Iris pigment epithelial cell (primary cell): ENCODE results near the gene CYTH1.
A peak's percentile ranks its signal among the peaks of the same experiment; 100 is the strongest.
"Not testable (repeated sequence)": the region's sequence is repeated elsewhere in the genome, so short reads cannot be mapped to it uniquely, and the experiment has no call there.

Source experiments
- DNase-seq: peaks from one replicate; pipeline ENCODE4 v3.0.0-alpha.2; 2011; ENCODE audit warnings: low read depth

CYTH1 gene

DNA sequence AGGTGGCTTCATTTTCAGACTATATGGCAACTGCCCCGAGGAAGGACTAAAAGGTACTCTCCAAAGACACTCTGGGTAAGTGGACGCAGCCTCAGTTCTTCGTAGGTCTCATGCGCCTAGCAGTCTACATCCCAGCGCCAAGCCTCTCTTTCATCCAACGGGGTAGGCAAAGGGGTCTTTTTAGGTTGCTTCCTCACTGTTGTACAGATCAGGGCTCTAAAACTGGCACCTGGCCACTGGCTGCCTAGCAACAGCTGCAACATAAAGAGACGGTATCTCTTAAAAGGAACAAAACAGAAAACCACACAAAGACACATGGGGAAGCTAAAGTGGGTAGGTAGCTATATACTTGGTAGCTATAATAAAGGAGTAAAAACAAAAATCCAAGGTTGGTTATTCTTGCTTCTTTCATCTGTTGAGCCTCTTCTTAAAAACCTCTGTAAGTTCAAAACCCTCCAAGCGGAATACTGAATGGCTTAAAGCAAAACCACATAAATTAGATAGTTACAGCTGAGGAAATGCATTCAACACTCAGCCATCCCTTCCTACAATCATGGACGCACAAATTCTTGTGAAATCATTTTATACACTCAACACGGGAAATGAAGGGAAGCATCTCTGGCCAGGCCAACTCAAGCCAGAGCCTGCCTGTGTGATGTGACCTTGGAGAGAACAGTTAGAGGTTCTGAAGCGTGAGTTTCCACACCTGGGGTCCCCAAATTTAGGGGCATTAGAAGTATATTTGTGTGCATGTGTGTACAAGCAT, 22.7 kb downstream of the CYTH1 start:
- peak; percentile 83 for DNase-seq

DNA sequence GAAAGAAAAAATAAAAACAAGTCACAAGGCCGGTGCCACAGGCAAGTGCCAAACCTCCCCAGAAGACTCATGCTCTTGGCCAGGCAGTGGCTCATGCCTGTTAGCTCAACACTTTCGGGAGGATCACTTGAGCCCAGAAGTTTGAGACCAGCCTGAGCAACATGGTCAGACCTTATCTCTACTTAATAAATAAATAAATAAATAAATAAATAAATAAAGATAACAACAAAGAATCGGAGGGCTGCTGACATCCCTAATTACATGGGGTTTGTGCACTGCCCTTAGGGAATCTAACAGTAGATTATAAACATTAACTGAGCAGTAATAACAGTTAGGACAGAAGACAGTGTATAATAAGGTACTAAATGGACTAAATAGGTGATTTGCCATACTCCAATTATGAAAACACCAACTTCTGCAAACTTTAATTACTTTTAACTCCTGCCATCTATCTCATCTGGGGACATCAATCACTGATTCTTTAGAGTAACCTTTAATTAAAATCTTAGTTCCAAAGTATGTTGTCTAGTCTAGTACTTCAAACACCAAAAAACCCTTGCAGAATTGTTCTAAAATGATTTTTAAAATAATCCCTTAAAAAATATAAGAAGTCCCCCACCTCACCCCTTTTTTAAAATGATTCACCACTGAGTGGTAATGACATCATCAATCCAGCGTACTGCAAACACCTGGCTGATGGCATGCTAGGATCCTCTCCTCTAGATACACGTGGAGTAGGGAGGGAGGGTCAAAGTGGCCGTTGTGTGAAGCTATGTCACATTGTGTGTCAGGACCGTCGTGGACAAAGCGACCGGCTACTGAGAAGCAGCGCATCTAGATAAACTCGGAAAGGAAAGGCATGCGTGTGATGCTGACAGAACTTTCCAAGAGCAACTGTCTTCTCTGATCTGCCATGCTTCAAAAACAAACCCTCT, 28.5 kb downstream of the CYTH1 start:
- DNase-seq: no peak

GRCh38 chr17:78751447-78752161, 30.5 kb downstream of the CYTH1 start:
- no peak for DNase-seq

- DNase-seq: not testable (repeated sequence)
These were observed 31.1 kb downstream of the CYTH1 start for GRCh38 chr17:78751000-78751399.

- peak; percentile 39 for DNase-seq
These were observed 33.2 kb downstream of the CYTH1 start for GRCh38 chr17:78748730-78749317.

GRCh38 chr17:78748048-78748729, 33.9 kb downstream of the CYTH1 start:
- no peak for DNase-seq

DNA sequence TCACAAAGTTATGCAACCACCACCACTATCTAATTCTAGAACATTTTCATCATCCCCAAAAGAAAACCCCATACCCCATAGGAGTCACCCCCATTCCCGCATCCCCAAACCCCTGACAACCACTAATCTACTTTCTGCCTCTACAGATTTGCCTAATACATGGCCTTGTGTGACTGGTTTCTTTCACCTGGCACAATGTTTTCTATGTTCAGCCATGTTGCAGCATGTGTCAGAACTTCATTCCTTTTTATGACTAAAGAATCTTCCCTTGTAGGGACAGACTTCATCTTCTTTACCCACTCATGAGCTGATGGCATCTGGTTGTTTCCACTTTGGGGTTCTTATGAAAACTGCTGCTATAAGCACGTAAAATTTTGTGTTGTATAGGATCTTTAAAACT, 34.6 kb downstream of the CYTH1 start:
- no peak for DNase-seq

GRCh38 chr17:78746949-78747269, 35.2 kb downstream of the CYTH1 start:
- DNase-seq: no peak

- DNase-seq: no peak
These were observed 35.7 kb downstream of the CYTH1 start for GRCh38 chr17:78746263-78746948.

- peak; percentile 47 for DNase-seq
These were observed 36.5 kb downstream of the CYTH1 start for GRCh38 chr17:78745407-78746088.

GRCh38 chr17:78742901-78743300, 39.2 kb downstream of the CYTH1 start:
- no peak for DNase-seq

GRCh38 chr17:78741644-78742284, 40.3 kb downstream of the CYTH1 start:
- DNase-seq: no peak

- DNase-seq: no peak
These were observed 42.6 kb downstream of the CYTH1 start for GRCh38 chr17:78739331-78739931.

- no peak for DNase-seq
These were observed 43.4 kb downstream of the CYTH1 start for GRCh38 chr17:78738698-78739097.

- DNase-seq: no peak
These were observed 43.8 kb downstream of the CYTH1 start for GRCh38 chr17:78738278-78738677.

DNA sequence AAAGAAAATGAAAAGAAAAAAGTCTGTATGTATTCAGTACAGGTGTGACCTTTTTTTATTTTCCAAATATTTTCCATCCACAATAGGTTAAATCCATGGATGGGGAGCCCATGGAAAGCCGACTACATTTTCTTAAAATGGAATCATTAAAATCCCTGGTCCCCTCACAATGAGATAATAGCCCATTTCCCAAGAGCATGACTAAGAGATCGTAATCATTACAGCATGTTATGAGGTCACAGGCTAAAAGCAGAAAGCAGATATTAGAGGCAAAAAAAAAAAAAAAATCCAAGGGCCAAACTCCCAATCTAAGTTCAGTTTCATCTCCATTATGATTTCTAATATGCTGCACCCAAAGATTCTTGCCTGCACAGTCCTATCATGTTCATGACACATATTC, 44.7 kb downstream of the CYTH1 start:
- DNase-seq: peak; percentile 77

- no peak for DNase-seq
These were observed 45.5 kb downstream of the CYTH1 start for GRCh38 chr17:78736526-78737079.

GRCh38 chr17:78735832-78736525, 46.1 kb downstream of the CYTH1 start:
- DNase-seq: peak; percentile 45
